GM18858 (cell line): ENCODE measurements around the gene EDAR.

Source experiments
- ATAC-seq: cut with Tn5 transposase; IDR thresholded peaks from one replicate; pipeline ENCODE4 v1.9.1; 2021; ENCODE audit not compliant: unreplicated experiment

EDAR gene

DNA sequence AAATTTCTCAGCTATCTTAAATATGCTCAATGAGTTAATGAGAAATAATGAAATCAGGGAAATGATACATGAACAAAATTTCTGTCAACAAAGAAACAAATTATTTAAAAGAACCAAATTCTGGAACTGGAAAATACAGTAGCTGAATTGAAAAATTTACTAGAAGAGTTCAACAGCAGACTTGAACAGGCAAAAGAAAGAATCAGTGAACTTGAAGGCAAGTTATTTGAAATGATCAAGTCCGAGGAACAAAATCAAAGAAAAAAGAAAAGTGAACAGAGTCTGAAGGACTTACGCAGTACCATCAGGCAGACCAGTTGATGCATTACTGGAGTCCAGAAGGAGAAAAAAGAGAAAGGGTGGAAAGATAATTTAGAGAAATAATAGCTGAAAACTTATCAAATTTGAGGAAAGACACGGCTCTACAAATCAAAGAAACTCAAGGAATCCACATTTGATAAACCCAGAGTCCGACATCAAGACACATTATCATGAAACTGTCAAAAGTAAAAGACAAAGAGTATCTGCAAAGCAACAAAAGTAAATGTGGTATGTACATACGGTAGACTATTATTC lies 118.9 kb downstream of the EDAR start:
- ATAC-seq: no peak

DNA sequence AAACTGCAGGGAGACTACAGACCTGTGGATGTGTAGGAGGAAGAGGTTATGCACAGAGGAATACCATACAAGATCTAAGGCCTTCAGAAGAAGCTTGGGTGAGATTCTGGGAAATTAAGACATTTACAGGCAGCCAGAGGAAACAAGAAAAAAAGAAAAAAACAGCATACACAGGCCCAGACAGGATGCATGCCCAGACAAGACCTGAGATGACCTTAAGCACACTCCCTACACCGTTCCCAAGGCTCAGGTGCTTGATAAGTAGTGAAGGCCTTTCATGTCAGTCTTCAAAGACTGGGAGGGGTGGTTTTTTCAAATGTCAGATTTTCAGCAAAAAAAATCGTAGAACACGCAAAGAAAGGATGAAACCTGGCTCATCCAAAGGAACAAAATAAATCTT lies 119.5 kb downstream of the EDAR start:
- ATAC-seq: no peak

DNA sequence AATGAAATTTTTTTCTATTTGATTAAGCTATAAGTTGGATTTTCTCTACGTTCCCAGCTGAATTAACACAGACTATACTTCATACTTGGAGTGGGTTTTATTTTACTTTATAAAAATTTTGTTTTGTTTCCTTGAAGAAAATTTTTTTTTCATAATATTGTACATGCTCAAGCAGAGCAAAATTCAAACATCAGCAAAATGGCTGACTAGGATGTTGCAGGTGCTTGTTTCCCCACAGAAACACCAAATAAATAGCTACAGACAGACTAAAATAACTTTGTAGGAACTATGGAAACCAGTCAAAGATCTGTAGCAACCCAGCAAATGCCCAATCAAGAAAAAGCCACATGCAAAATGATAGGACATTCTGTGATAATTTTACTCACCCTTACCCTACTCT lies 120.1 kb downstream of the EDAR start:
- ATAC-seq: no peak

DNA sequence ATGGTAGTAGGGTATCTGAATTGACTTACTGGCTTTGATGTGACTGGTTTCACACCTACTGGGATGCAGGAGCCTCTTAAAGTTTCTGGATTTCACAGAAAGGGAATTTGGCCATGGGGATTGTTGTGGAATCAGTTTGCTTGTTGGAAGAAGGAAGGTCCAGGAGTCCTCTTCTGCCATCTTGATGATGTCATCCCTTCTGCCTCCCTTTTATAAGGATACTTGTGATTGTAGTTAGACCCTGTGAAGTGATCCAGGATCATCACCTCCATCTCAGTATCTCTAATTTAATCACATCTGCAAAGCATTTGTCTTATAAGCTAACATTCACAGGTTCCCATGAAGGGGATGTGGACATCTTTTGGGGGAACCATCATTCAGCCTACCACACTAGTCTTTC lies 123.0 kb downstream of the EDAR start:
- no peak for ATAC-seq

GRCh38 chr2:108858894-108859293 lies 130.1 kb downstream of the EDAR start:
- no peak for ATAC-seq

GRCh38 chr2:108855194-108855593 lies 133.8 kb downstream of the EDAR start:
- peak; percentile 53 for ATAC-seq

DNA sequence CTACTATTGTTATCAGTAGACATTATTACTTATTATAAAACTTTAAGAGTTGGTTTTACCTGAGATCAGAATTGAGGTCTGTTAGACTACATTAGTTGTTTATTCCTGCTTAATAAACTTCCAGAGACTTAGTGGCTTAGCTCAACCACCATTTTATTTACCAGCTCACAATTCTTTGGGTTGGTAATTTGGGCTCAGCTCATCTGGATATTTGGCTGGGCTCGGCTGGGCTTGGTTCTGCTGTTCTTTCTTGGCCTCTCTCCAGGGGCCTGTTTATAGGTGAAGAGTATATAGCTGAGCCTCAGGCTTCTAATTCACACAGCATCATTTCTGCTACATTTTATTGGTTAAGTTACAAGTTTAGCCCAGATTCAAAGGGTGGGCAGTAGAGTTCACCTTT lies 134.5 kb downstream of the EDAR start:
- no peak for ATAC-seq

DNA sequence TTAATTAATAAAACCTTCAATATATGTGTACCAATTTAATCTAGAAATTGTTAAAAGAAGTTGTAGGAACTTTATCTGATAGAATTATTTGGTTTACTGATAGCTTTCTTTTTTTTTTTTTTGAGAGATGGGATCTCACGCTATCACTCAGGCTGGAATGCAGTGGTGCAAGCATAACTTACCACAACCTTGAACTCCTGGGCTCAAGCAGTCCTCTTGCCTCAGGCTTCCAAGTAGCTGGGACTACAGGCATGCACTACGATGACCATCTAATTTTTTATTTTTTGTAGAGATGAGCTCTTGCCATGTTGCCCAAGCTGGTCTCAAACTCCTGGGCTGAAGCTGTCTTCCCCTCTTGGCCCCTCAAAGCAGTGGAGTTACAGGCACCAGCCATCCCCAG lies 135.6 kb downstream of the EDAR start:
- no peak for ATAC-seq

DNA sequence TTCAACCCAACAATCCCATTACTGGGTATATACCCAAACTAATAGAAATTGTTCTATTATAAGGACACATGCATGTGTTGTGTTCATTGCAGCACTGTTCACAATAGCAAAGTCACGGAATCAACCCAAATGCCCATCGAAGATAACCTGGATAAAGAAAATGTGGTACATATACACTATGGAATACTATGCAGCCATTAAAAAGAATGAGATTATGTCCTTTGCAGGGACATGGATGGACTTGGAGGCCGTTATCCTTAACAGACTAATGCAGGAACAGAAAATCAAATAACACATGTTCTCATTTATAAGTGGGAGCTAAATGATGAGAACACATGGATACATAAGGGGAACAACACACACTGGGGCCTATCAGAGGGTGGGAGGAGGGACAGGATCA lies 136.6 kb downstream of the EDAR start:
- no peak for ATAC-seq

- ATAC-seq: no peak
Measured at GRCh38 chr2:108847000-108847399, 142.0 kb downstream of the EDAR start.

- no peak for ATAC-seq
Measured at GRCh38 chr2:108845923-108846322, 143.1 kb downstream of the EDAR start.
